ENCODE data around the gene BMP8B. TPM values are rescaled to one million over a fixed set of nuclear protein-coding genes. Genes with fewer than 3 reads are reported as not detected.
"Not testable (repeated sequence)": the region's sequence is repeated elsewhere in the genome, so short reads cannot be mapped to it uniquely, and the experiment has no call there.

The BMP8B gene
- total RNA-seq, 1 donor from 2014 or later = 0.16 TPM

GRCh38 chr1:39787964-39788363, 701 bp downstream of the BMP8B start:
- H3K4me3 ChIP-seq (ENCODE audit: insufficient read depth, low read depth, low read length); H3K9me3 ChIP-seq (ENCODE audit: insufficient read depth, low read depth, low read length); H3K27ac Mint-ChIP-seq (ENCODE audit: unreplicated experiment); H3K4me1 ChIP-seq (ENCODE audit: insufficient read depth, low read length); H3K4me1 Mint-ChIP-seq (ENCODE audit: low read depth, unreplicated experiment); H3K27ac ChIP-seq (ENCODE audit: low read depth, low read length); H3K9ac ChIP-seq (ENCODE audit: low read length); H3K9me3 Mint-ChIP-seq (ENCODE audit: unreplicated experiment); DNase-seq (ENCODE audit: low read depth); FAIRE-seq; H2AFZ ChIP-seq (ENCODE audit: low read depth, low read length); H3K36me3 Mint-ChIP-seq (ENCODE audit: low read depth, unreplicated experiment); H4K20me1 ChIP-seq (ENCODE audit: insufficient read depth, low read length); H3K79me2 ChIP-seq (ENCODE audit: insufficient read depth, low read length); H3K4me3 Mint-ChIP-seq (ENCODE audit: unreplicated experiment); H3K36me3 ChIP-seq (ENCODE audit: insufficient read depth, low read length); H3K4me2 ChIP-seq (ENCODE audit: low read length): not testable (repeated sequence)
- peaks cover 30% of the 10 kb centered on the region for H3K27me3 ChIP-seq (ENCODE audit: insufficient read depth, low read length)
- peaks cover 53% of the 10 kb centered on the region for H3K27me3 Mint-ChIP-seq (ENCODE audit: low read depth, unreplicated experiment)
- TF ChIP-seq EZH2 (IDR thresholded peaks at IDR 0.05; ENCODE audit: insufficient read depth, low read length) = peak; percentile 12

DNA sequence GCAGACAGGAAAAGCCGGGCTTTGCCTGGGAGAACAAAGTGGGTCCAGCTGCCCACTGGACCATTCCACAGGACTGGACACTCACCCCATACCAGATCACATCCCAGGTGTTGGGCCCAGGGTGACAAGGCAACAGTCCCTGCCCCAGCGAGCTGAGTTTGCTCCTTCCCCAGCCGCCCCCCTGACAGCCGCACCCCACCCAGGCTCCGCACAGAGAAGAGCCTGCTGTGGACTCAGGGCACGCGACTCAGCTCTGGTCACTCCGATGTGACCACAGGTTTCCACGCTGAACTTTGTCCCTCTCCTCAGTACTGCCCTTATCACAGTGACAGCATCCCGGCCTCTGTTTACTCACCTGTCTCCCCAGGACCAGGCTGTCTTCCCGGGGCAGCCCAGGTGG, 1.2 kb downstream of the BMP8B start:
- FAIRE-seq (no peak), DNase-seq (ENCODE audit: low read depth) (no peak)
- TF ChIP-seq CTCF (IDR thresholded peaks at IDR 0.05; ENCODE audit: insufficient read depth, low read depth, low read length) = no peak
- TF ChIP-seq EZH2 (IDR thresholded peaks at IDR 0.05; ENCODE audit: insufficient read depth, low read length) = peak; percentile 40
- no peaks in the 10 kb centered on the region for H4K20me1 ChIP-seq (ENCODE audit: insufficient read depth, low read length)
- H3K9me3 ChIP-seq (ENCODE audit: insufficient read depth, low read depth, low read length) = no peaks in the 10 kb centered on the region
- Mint-ChIP-seq H3K9me3 (ENCODE audit: unreplicated experiment) (peaks cover under 1% of the 10 kb centered on the region), H3K4me1 (ENCODE audit: low read depth, unreplicated experiment) (peaks cover 1% of the 10 kb centered on the region), H3K27ac (ENCODE audit: unreplicated experiment) (no peak overlapping the region), H3K4me3 (ENCODE audit: unreplicated experiment) (peak overlapping the region; percentile 64), H3K27me3 (ENCODE audit: low read depth, unreplicated experiment) (peaks cover 53% of the 10 kb centered on the region), H3K36me3 (ENCODE audit: low read depth, unreplicated experiment) (peaks cover 2% of the 10 kb centered on the region)
- no peaks in the 10 kb centered on the region for H3K36me3 ChIP-seq (ENCODE audit: insufficient read depth, low read length)
- H3K9ac ChIP-seq (ENCODE audit: low read length) = no peak overlapping the region
- peaks cover 28% of the 10 kb centered on the region for H3K27me3 ChIP-seq (ENCODE audit: insufficient read depth, low read length)
- no peaks in the 10 kb centered on the region for H3K4me1 ChIP-seq (ENCODE audit: insufficient read depth, low read length)
- no peak overlapping the region for H2AFZ ChIP-seq (ENCODE audit: low read depth, low read length)
- H3K27ac ChIP-seq (ENCODE audit: low read depth, low read length) = no peak overlapping the region
- no peak overlapping the region for H3K4me3 ChIP-seq (ENCODE audit: insufficient read depth, low read depth, low read length)
- no peak overlapping the region for H3K4me2 ChIP-seq (ENCODE audit: low read length)
- H3K79me2 ChIP-seq (ENCODE audit: insufficient read depth, low read length) = no peaks in the 10 kb centered on the region

- H3K27me3 Mint-ChIP-seq (ENCODE audit: low read depth, unreplicated experiment) = peaks cover 50% of the 10 kb centered on the region
- H3K4me3 ChIP-seq (ENCODE audit: insufficient read depth, low read depth, low read length); H3K27ac Mint-ChIP-seq (ENCODE audit: unreplicated experiment); H3K4me1 ChIP-seq (ENCODE audit: insufficient read depth, low read length); H3K4me2 ChIP-seq (ENCODE audit: low read length); DNase-seq (ENCODE audit: low read depth); H3K36me3 Mint-ChIP-seq (ENCODE audit: low read depth, unreplicated experiment); H3K79me2 ChIP-seq (ENCODE audit: insufficient read depth, low read length); H2AFZ ChIP-seq (ENCODE audit: low read depth, low read length); H3K9ac ChIP-seq (ENCODE audit: low read length); H4K20me1 ChIP-seq (ENCODE audit: insufficient read depth, low read length); H3K9me3 ChIP-seq (ENCODE audit: insufficient read depth, low read depth, low read length); FAIRE-seq; H3K9me3 Mint-ChIP-seq (ENCODE audit: unreplicated experiment); H3K36me3 ChIP-seq (ENCODE audit: insufficient read depth, low read length); H3K27ac ChIP-seq (ENCODE audit: low read depth, low read length); H3K4me1 Mint-ChIP-seq (ENCODE audit: low read depth, unreplicated experiment): not testable (repeated sequence)
- H3K4me3 Mint-ChIP-seq (ENCODE audit: unreplicated experiment) = peak overlapping the region; percentile 27
- H3K27me3 ChIP-seq (ENCODE audit: insufficient read depth, low read length) = peaks cover 27% of the 10 kb centered on the region
Observed at GRCh38 chr1:39787108-39787375, 1.6 kb downstream of the BMP8B start.

GRCh38 chr1:39786303-39787107, 2.2 kb downstream of the BMP8B start:
- not testable (repeated sequence) for H2AFZ ChIP-seq (ENCODE audit: low read depth, low read length); H3K27ac Mint-ChIP-seq (ENCODE audit: unreplicated experiment); DNase-seq (ENCODE audit: low read depth); H3K4me2 ChIP-seq (ENCODE audit: low read length); H4K20me1 ChIP-seq (ENCODE audit: insufficient read depth, low read length); H3K9me3 Mint-ChIP-seq (ENCODE audit: unreplicated experiment); H3K4me3 ChIP-seq (ENCODE audit: insufficient read depth, low read depth, low read length); H3K9ac ChIP-seq (ENCODE audit: low read length); H3K4me1 Mint-ChIP-seq (ENCODE audit: low read depth, unreplicated experiment); H3K36me3 ChIP-seq (ENCODE audit: insufficient read depth, low read length); H3K36me3 Mint-ChIP-seq (ENCODE audit: low read depth, unreplicated experiment); H3K79me2 ChIP-seq (ENCODE audit: insufficient read depth, low read length); H3K27ac ChIP-seq (ENCODE audit: low read depth, low read length); H3K9me3 ChIP-seq (ENCODE audit: insufficient read depth, low read depth, low read length); H3K4me1 ChIP-seq (ENCODE audit: insufficient read depth, low read length); FAIRE-seq
- H3K27me3 ChIP-seq (ENCODE audit: insufficient read depth, low read length) = peaks cover 27% of the 10 kb centered on the region
- Mint-ChIP-seq H3K27me3 (ENCODE audit: low read depth, unreplicated experiment) (peaks cover 51% of the 10 kb centered on the region), H3K4me3 (ENCODE audit: unreplicated experiment) (peak overlapping the region; percentile 27)

DNA sequence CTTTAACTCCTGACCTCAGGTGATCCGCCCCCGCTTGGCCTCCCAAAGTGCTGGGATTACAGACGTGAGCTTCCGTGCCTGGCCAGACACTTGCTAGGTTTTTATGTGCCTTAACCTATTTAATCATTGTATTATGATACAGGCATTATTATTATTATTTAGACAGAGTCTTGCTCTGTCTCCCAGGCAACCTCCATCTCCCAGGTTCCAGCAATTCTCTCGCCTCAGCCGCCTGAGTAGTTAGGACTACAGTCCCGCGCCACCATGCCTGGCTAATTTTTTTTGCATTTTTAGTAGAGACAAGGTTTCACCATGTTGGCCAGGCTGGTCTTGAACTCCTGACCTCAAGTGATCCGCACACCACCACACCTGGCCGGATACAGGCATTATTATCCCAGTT, 6.0 kb downstream of the BMP8B start:
- not testable (repeated sequence) for H3K9me3 ChIP-seq (ENCODE audit: insufficient read depth, low read depth, low read length); H3K9me3 Mint-ChIP-seq (ENCODE audit: unreplicated experiment); H3K27ac ChIP-seq (ENCODE audit: low read depth, low read length); FAIRE-seq; H3K4me3 ChIP-seq (ENCODE audit: insufficient read depth, low read depth, low read length); H2AFZ ChIP-seq (ENCODE audit: low read depth, low read length); DNase-seq (ENCODE audit: low read depth); H3K4me1 Mint-ChIP-seq (ENCODE audit: low read depth, unreplicated experiment); H3K9ac ChIP-seq (ENCODE audit: low read length); H3K79me2 ChIP-seq (ENCODE audit: insufficient read depth, low read length); H3K4me1 ChIP-seq (ENCODE audit: insufficient read depth, low read length); H3K27ac Mint-ChIP-seq (ENCODE audit: unreplicated experiment); H3K4me2 ChIP-seq (ENCODE audit: low read length); H3K36me3 ChIP-seq (ENCODE audit: insufficient read depth, low read length); H4K20me1 ChIP-seq (ENCODE audit: insufficient read depth, low read length); H3K36me3 Mint-ChIP-seq (ENCODE audit: low read depth, unreplicated experiment)
- H3K27me3 Mint-ChIP-seq (ENCODE audit: low read depth, unreplicated experiment) = peaks cover 65% of the 10 kb centered on the region
- peak overlapping the region; percentile 27 for H3K4me3 Mint-ChIP-seq (ENCODE audit: unreplicated experiment)
- peaks cover 23% of the 10 kb centered on the region for H3K27me3 ChIP-seq (ENCODE audit: insufficient read depth, low read length)

Measured in astrocyte (in vitro differentiated cells and primary cell).